Stomach (tissue), 9 donors: ENCODE data around the gene SIK3. TPM values are rescaled to one million over a fixed set of nuclear protein-coding genes. Genes with fewer than 3 reads are reported as not detected.
A peak's percentile ranks its signal among the peaks of the same experiment; 100 is the strongest.
"Not testable (repeated sequence)": the region's sequence is repeated elsewhere in the genome, so short reads cannot be mapped to it uniquely, and the experiment has no call there.

ENCODE experiments used
- DNase-seq, 2 donors: peaks; one replicate each; pipeline versions ENCODE4 v3.0.0 to v3.0.0-alpha.2; 2013 to 2019
- H3K27ac ChIP-seq, 5 donors: fragments of 200-600 bp in 4 of 5; sonication (generic) in 4 of 5; one replicate each; pipeline ENCODE4 v1.5.1; 2013 to 2019; ENCODE audit warnings: mild to moderate bottlenecking in 1 of 5, moderate library complexity in 1 of 5
- H3K27me3 ChIP-seq, 3 donors: fragments of 200-600 bp; sonication (generic); one replicate each; pipeline ENCODE4 v1.5.1; 2017 to 2019; ENCODE audit warnings: mixed run types in 1 of 3
- H3K36me3 ChIP-seq, 4 donors: fragments of 200-600 bp; sonication (generic); 1 replicate in 3 of 4; 2 replicates in 1 of 4; pipeline ENCODE4 v1.5.1; 2016 to 2019
- H3K4me1 ChIP-seq, 4 donors: fragments of 200-600 bp; sonication (generic); one replicate each; pipeline ENCODE4 v1.5.1; 2016 to 2019
- H3K4me3 ChIP-seq, 4 donors: fragments of 200-600 bp; sonication (generic) in 3 of 4; one replicate each; pipeline ENCODE4 v1.5.1; 2016 to 2019; ENCODE audit warnings: mild to moderate bottlenecking in 1 of 4
- H3K9me3 ChIP-seq, 4 donors: fragments of 200-600 bp; sonication (generic); one replicate each; pipeline ENCODE4 v1.5.1; 2016 to 2019
- CTCF ChIP-seq, 7 experiments: fragments of 450-650 bp in 4 of 7; fragments of 200-600 bp in 3 of 7; sonication (generic) in 3 of 7; IDR thresholded peaks; one replicate each; pipeline ENCODE4 v1.5.1; 2016 to 2019; ENCODE audit warnings: antibody characterized with exemption in 7 of 7, control low read depth in 2 of 7, mild to moderate bottlenecking in 1 of 7
- EP300 ChIP-seq: sonication (generic); formaldehyde crosslinking; IDR thresholded peaks from one replicate; pipeline ENCODE4 v1.6.1; 2017; ENCODE audit warnings: antibody characterized with exemption
- POLR2A ChIP-seq, 4 donors: fragments of 450-650 bp; IDR thresholded peaks; one replicate each; pipeline ENCODE4 v1.6.1; 2016; ENCODE audit warnings: antibody characterized with exemption in 4 of 4, control low read depth in 2 of 4, mild to moderate bottlenecking in 1 of 4, moderate library complexity in 1 of 4
- POLR2AphosphoS5 ChIP-seq, 3 donors: sonication (generic); formaldehyde crosslinking; IDR thresholded peaks; one replicate each; pipeline ENCODE4 v1.6.1; 2016; ENCODE audit warnings: antibody characterized with exemption in 3 of 3
- WGBS, 5 donors: extraction: QIAGEN DNeasy Blood & Tissue Kit in 3 of 5; methylation state at CpG; one replicate each; pipeline versions ENCODE4 v1.1.5 to v1.1.7; 2013 to 2018; 5-methylcytosine and 5-hydroxymethylcytosine counted together
- intact Hi-C: fragments of 100-400 bp; cut with DNase I; formaldehyde crosslinking; loops from one replicate; pipeline ENCODE4 v1.15.1; 2023; ENCODE audit warnings: low total_unique reads
- polyA plus RNA-seq, 3 donors: library from polyadenylated mRNA; stranded (reverse); fragments of 200-250 nt; gene quantifications; one replicate each; pipeline ENCODE4 v1.2.3, GENCODE V29; 2013
- total RNA-seq, 5 donors: library from RNA; depleted of rRNA; stranded (reverse); fragments of >200 nt; gene quantifications; one replicate each; pipeline versions ENCODE4 v1.1.0 to v1.2.3, GENCODE V29; 2014 to 2016
- donor health status: healthy with polysubstance abuse.
- donor health status: Bipolar disorder and iron deficiency.
- donor health status: healthy.

Gene SIK3
- total and polyA plus RNA-seq, 8 donors, result 6.5 to 97.8 (median 23.7) TPM

GRCh38 chr11:117144477-117145392, 46.5 kb upstream of the SIK3 start:
- WGBS, 5 donors, result 0 to 1% (median 0%) methylated on average over 39 to 62 of the region's 62 CpGs
- TF ChIP-seq EP300 (no peak), POLR2AphosphoS5 (IDR thresholded peaks at IDR 0.05) (peak in 1 of 3 donors; percentile 48)
- H3K4me3 ChIP-seq, result peak overlapping the region; percentile 86 to 96 (median 94)
- intact Hi-C loops, result no loop called here
- peak overlapping the region; percentile 94 to 98 (median 97) for H3K27ac ChIP-seq
- DNase-seq, result peak; percentile 57 to 84
- no peaks in the 10 kb centered on the region for H3K27me3 ChIP-seq
- H3K36me3 ChIP-seq, result peaks cover 10 to 20% (median 15%) of the 10 kb centered on the region in 4 donors
- H3K4me1 ChIP-seq, result peaks cover 24 to 53% (median 49%) of the 10 kb centered on the region in 4 donors
- no peaks in the 10 kb centered on the region for H3K9me3 ChIP-seq

- Histone ChIP-seq H3K4me1 (peaks cover 20 to 51% (median 43%) of the 10 kb centered on the region in 4 donors), H3K27me3 (no peaks in the 10 kb centered on the region), H3K9me3 (no peaks in the 10 kb centered on the region), H3K4me3 (peak within 1 kb of the TSS; percentile 86 to 96 (median 94)), H3K36me3 (peaks cover 10 to 20% (median 15%) of the 10 kb centered on the region in 4 donors), H3K27ac (peak within 1 kb of the TSS; percentile 94 to 98 (median 97))
- intact Hi-C loops, result no loop called here
- peak; percentile 97 to 98 for DNase-seq
- TF ChIP-seq EP300 (no peak), POLR2A (IDR thresholded peaks at IDR 0.05) (peak in 2 of 4 donors; percentile 21 to 92), POLR2AphosphoS5 (IDR thresholded peaks at IDR 0.05) (peak; percentile 82 to 96 (median 95))
- 0 to 1% (median 0%) methylated on average over 40 to 48 of the region's 48 CpGs for WGBS, 5 donors
Measured at GRCh38 chr11:117143871-117144476, 45.7 kb upstream of the SIK3 start, which contains the start of gene PAFAH1B2. PAFAH1B2 (plus strand) TSS chr11:117144287; CDS start chr11:117152448, 8,161 bp downstream.

- WGBS, 5 donors, result 5 to 9% (median 7%) methylated on average over 5 of the region's 5 CpGs
- intact Hi-C loops, result no loop called here
Measured at GRCh38 chr11:117143390-117143789, 45.2 kb upstream of the SIK3 start.

GRCh38 chr11:117137223-117138086, 39.2 kb upstream of the SIK3 start:
- H3K36me3 ChIP-seq, H3K4me3 ChIP-seq, H3K27me3 ChIP-seq, intact Hi-C loops, H3K4me1 ChIP-seq, H3K9me3 ChIP-seq, DNase-seq, H3K27ac ChIP-seq: not testable (repeated sequence)
- no CpG with 5 or more reads among the region's 15 CpGs for WGBS, 5 donors

More at GRCh38 chr11:117143390-117143789, 45.2 kb upstream of the SIK3 start:
- TF ChIP-seq POLR2A (IDR thresholded peaks at IDR 0.05), result no peak
- no peak for TF ChIP-seq CTCF (IDR thresholded peaks at IDR 0.05)
- no peak for TF ChIP-seq POLR2AphosphoS5 (IDR thresholded peaks at IDR 0.05)
- no peak for TF ChIP-seq EP300
- H3K27ac ChIP-seq, result peak overlapping the region; percentile 94 to 98 (median 97)
- H3K27me3 ChIP-seq, result no peaks in the 10 kb centered on the region
- H3K36me3 ChIP-seq, result peaks cover 10 to 20% (median 13%) of the 10 kb centered on the region in 4 donors
- peak overlapping the region; percentile 86 to 96 (median 94) for H3K4me3 ChIP-seq
- DNase-seq, result peak; percentile 64 to 82
- peaks cover 20 to 45% (median 38%) of the 10 kb centered on the region in 4 donors for H3K4me1 ChIP-seq
- no peaks in the 10 kb centered on the region for H3K9me3 ChIP-seq

- H3K9me3 ChIP-seq, H3K27me3 ChIP-seq, H3K27ac ChIP-seq, H3K36me3 ChIP-seq, H3K4me3 ChIP-seq, intact Hi-C loops, H3K4me1 ChIP-seq, DNase-seq: not testable (repeated sequence)
- WGBS, 5 donors, result 42 to 89% (median 61%) methylated on average over 1 of the region's 4 CpGs
Measured at GRCh38 chr11:117134979-117135378, 36.8 kb upstream of the SIK3 start.
